COR-L47 (cell line): Measurements from ENCODE around the gene MXD4.

ENCODE experiments used
- DNase-seq: peaks from one replicate; lab custom pipeline; 2025; lab: John Stamatoyannopoulos, UW

MXD4 gene, protein sequence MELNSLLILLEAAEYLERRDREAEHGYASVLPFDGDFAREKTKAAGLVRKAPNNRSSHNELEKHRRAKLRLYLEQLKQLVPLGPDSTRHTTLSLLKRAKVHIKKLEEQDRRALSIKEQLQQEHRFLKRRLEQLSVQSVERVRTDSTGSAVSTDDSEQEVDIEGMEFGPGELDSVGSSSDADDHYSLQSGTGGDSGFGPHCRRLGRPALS

DNA sequence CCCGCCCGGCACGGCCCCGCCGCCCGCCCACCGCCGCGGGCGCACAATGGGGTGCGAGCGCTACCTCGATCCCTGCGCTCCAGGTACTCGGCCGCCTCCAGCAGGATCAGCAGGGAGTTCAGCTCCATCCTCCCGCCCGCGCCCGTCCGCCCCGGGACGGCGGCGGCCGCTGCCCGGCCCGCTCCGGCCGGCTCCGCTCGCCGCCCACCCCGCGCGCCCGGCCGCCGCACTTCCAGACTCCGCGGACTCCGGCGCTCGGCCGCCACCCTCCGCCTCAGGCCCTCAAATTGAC is at the start of gene MXD4:
Gene MXD4, minus strand, starts transcription at position 257 of the 292 bp plus-strand sequence. Its CDS starts 129 bp downstream, at position 128.
- DNase-seq = no peak

GRCh38 chr4:2306773-2307410 is 45.0 kb upstream of the MXD4 start:
- DNase-seq = no peak

GRCh38 chr4:2305766-2306501 is 44.0 kb upstream of the MXD4 start:
- peak; percentile 19 for DNase-seq

- DNase-seq = no peak
These were observed 43.1 kb upstream of the MXD4 start for GRCh38 chr4:2304877-2305561.

GRCh38 chr4:2304321-2304876 is 42.5 kb upstream of the MXD4 start:
- no peak for DNase-seq

DNA sequence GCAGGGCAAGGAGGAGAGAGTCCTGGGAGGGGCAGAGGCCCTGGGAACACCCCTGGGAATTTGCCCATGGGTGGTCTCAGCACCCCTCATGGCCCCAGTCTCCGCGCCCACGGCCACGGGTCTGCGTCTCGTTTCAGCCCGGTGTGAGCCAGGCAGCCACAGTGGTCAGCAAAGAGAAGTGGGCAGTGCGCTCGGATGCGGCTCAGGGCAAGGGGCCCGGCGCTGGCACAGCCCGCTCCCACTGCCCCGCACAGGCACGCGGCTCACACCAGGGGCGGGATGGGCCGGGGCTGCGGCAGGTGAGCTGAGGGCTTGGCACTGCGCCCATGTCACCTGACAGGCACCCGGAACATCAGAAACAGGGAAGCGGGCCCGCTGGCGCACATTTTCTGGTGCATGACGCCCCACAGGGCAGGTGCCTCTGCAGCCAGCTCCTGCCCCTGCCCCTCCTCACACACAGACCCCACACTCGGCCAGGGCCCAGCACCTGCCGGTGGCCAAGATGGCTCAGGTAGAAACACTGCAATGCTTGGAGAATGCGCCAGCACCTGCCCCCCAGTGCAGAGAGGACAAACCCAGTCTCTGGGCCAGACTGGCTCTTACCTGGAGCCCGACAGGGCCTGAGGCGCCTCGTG is 41.9 kb upstream of the MXD4 start:
- no peak for DNase-seq

- DNase-seq = no peak
These were observed 41.3 kb upstream of the MXD4 start for GRCh38 chr4:2303121-2303685.

DNA sequence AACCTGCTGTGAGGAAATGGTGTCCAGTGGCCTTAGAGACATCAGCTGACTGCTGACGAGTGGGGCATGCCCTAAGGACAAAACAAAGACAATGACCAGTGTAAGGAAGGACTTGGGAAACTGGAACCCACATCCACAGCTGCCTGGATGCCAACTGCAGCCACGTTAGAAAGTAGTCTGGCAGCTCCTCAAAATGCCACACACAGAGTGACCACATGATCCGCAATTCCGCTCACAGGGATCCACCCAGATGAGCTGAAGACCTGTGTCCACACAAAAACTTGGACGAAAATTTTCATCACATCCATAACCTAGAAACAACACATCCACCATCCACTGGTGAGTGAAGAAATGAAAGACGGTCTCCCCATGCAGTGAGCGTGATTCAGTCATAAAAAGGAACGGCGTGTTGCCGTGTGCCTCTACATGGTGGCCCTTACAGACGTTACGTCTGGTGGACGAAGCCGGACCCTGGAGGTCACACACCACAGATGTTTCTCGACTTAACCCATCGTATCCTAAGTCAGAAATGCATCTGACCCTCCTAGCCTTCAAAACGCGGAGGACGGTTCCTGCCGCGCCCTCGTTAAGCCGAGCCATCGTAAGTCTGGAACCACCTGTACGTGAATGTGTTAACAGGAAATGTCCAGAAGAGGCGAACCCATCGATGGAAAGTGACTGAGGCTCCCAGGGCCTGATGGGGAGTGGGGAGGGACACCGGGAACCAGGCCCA is 40.6 kb upstream of the MXD4 start:
- DNase-seq = no peak

- DNase-seq = no peak
These were observed 39.9 kb upstream of the MXD4 start for GRCh38 chr4:2301806-2302205.

DNA sequence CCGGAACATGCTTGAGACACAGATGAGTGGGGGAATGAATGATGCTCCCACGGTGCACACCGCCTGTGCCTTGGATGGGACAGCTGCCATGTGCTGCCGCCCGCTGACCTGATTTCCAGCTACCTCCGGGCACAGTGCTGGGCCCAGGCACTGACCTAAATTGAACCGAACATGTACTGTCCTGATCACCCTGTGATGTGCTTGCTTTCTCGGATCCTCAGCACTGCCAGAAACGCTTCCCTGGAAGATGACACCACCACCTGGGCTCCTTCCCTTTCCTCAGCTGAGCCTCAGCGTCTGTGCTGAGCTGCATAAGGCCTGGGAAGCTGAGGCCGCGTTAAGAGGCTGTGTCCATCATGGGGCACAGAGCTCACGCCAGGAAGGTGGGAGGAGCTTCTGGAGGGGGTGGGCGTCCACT is 39.3 kb upstream of the MXD4 start:
- DNase-seq = no peak

GRCh38 chr4:2300431-2301224 is 38.7 kb upstream of the MXD4 start:
- no peak for DNase-seq

GRCh38 chr4:2299794-2300193 is 37.9 kb upstream of the MXD4 start:
- DNase-seq = no peak

GRCh38 chr4:2298532-2298991 is 36.7 kb upstream of the MXD4 start:
- no peak for DNase-seq

DNA sequence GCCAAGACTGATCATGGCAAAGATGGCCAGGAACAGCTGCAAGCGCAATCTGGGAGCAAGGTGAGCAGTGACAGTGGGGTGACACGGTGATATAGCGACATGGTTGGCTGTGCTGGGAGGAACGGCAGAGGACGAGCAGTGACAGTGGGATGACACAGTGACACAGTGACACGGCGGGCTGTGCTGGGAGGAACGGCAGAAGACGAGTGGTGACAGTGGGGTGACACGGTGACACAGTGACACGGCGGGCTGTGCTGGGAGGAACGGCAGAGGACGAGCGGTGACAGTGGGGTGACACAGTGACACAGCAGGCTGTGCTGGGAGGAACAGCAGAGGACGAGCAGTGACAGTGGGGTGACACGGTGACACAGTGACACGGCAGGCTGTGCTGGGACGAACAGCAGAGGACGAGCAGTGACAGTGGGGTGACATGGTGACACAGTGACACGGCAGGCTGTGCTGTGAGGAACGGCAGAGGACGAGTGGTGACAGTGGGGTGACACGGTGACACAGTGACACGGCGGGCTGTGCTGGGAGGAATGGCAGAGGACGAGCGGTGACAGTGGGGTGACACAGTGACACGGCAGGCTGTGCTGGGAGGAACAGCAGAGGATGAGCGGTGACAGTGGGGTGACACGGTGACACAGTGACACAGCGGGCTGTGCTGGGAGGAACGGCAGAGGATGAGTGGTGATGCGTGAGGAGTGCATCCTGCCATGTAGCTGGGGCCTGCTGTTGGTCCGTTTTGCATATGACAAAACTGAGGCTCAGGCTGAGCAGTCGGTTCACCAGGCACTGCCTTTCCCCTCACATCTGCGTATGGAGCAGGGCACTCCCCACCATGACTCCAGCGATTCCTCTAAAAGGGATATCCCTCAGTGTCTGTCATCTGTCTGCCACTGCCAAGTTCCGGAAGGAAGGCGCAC is 36.0 kb upstream of the MXD4 start:
- no peak for DNase-seq

- peak; percentile 30 for DNase-seq
These were observed 35.0 kb upstream of the MXD4 start for GRCh38 chr4:2296631-2297601.

- DNase-seq = no peak
These were observed 34.1 kb upstream of the MXD4 start for GRCh38 chr4:2295900-2296442.

DNA sequence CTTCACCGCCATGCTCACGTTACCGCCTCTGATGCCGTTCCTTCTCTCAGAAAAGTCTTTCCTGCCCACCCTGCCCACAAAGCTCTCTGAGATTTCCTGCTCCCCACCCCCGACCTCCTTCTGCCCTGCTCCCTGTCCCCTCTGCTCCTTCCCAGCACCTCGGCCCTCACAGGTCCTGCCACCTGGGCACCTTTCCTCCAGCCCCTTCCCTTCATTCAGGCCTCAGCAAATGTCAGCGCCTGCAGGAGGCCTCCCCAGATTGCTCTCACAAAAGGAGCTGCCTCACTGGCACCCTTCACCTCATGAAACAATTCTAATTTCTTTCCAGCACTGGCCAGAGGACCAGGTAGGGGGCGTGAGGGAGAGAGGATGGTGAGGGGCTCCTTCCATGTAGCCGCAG is 33.6 kb upstream of the MXD4 start:
- DNase-seq = no peak
